Skeletal muscle tissue (tissue), 4 donors: ENCODE data around the gene DOC2B. TPM values are rescaled to one million over a fixed set of nuclear protein-coding genes. Genes with fewer than 3 reads are reported as not detected.

Experiments
- H3K27ac ChIP-seq: one replicate; pipeline ENCODE4 v1.7.0; 2013; ENCODE audit warnings: mild to moderate bottlenecking, low read depth, low read length, inconsistent platforms
- H3K27me3 ChIP-seq, 3 donors: one replicate each; pipeline ENCODE4 v1.7.0; 2013; ENCODE audit warnings: low read length in 3 of 3; ENCODE audit not compliant: control insufficient read depth in 3 of 3, insufficient read depth in 3 of 3
- H3K36me3 ChIP-seq, 3 donors: one replicate each; pipeline ENCODE4 v1.7.0; 2013; ENCODE audit warnings: low read length in 3 of 3; ENCODE audit not compliant: control insufficient read depth in 3 of 3, insufficient read depth in 3 of 3
- H3K4me1 ChIP-seq, 3 donors: one replicate each; pipeline ENCODE4 v1.7.0; 2013; ENCODE audit warnings: low read length in 3 of 3, mild to moderate bottlenecking in 3 of 3; ENCODE audit not compliant: control insufficient read depth in 3 of 3, insufficient read depth in 3 of 3
- H3K4me3 ChIP-seq, 3 donors: one replicate each; pipeline ENCODE4 v1.7.0; 2013; ENCODE audit warnings: low read length in 3 of 3
- H3K9ac ChIP-seq, 3 donors: one replicate each; pipeline ENCODE4 v1.7.0; 2013; ENCODE audit warnings: low read length in 3 of 3, mild to moderate bottlenecking in 3 of 3, moderate library complexity in 2 of 3, low read depth in 1 of 3
- H3K9me3 ChIP-seq, 3 donors: one replicate each; pipeline ENCODE4 v1.7.0; 2013; ENCODE audit warnings: low read length in 3 of 3; ENCODE audit not compliant: control insufficient read depth in 3 of 3
- total RNA-seq: library from RNA; depleted of rRNA; stranded (reverse); fragments of >200 nt; gene quantifications from one replicate; pipeline ENCODE4 v1.2.3, GENCODE V29; 2014
- donor health status: Osteomylitis.

Gene DOC2B
- total RNA-seq, 1 donor from 2014 or later, result 2.1 TPM

DNA sequence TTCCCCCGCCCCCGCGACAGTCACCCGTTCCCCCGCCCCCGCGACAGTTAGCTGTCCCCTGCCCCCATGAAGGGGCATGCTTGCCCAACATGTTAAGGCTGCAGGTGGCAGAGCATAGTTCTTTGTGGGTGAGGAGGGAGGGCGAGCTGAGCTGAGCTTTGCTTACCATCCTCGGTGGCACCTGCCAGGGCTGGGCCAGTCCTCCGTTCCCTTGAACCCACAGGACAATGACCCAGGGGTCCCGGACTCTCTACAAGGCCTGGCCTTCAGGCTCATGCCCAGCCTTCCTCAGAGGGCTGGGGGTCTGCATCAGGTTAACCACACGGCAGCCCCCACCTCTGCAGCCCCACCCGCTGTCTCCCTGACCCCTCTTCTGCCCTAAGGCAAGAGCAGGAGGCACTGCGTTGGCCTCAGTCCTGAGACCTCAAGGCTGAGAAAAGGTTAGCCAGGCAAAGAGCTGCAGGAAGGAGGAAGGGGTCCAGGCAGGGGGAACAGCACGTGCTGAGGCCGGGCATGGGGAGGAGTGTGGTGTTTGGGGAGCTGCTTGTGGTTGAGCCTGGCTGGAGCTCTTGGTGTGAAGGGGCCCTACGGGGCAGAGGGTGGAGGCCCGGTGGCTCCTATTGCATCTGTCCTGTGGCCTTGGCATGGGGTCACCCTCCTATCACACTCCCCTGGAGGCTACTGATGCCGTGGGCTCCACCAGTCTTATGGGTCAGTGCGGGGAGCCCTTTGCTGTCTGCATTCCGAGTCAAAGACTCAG lies 11.4 kb upstream of the DOC2B start:
- H3K9me3 ChIP-seq, result peaks cover 0 to 3% (median 0%) of the 10 kb centered on the region in 3 donors

DNA sequence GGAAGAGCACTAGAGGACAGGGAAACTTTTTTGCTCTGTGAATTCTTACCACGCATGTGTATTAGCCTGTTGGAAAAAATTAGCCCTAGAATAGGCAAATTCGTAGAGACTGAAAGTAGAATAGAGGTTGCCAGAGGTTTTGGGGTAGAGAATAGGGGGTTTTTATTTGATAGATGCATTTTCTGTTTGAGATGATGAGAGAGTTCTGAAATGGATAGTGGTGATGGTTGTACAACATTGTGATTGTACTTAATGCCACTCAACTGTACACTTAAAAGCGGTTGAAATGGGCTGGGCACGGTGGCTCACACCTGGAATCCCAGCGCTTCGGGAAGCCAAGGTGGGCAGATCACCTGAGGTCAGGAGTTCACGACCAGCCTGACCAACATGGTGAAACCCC lies 8.0 kb upstream of the DOC2B start:
- Histone ChIP-seq H3K4me1 (peaks cover 0 to 4% (median 3%) of the 10 kb centered on the region in 3 donors), H3K9me3 (no peaks in the 10 kb centered on the region), H3K36me3 (no peaks in the 10 kb centered on the region), H3K27me3 (peaks cover 0 to 15% (median 12%) of the 10 kb centered on the region in 3 donors), H3K9ac (no peak overlapping the region), H3K4me3 (no peak overlapping the region), H3K27ac (no peak overlapping the region)

More for the DNA sequence above, 11.4 kb upstream of the DOC2B start:
- Histone ChIP-seq H3K4me1 (no peaks in the 10 kb centered on the region), H3K27ac (no peak overlapping the region), H3K36me3 (no peaks in the 10 kb centered on the region), H3K9ac (no peak overlapping the region), H3K4me3 (no peak overlapping the region), H3K27me3 (peaks cover 18 to 37% (median 27%) of the 10 kb centered on the region in 3 donors)

DNA sequence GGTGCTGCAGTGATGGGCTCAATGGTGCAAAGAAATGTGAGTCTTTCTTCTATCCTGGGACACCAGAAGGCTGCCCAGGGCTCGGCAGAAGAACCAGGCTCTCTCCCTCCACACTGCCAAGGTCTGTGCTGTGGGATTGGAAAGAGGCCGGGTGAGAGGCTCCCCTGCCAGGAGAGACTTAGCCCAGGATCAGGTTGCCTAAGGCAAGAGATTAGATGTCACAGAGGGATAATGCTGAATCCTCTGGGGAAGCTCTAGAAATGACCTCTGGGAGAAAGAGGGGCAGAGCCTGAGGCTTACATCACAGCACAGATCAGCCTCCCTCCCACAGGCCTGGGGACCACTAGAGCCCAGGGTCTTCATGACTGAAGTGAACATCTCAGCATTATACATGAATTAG lies 5.7 kb upstream of the DOC2B start:
- Histone ChIP-seq H3K27me3 (peaks cover 7 to 22% (median 21%) of the 10 kb centered on the region in 3 donors), H3K27ac (no peak overlapping the region), H3K9me3 (no peaks in the 10 kb centered on the region), H3K9ac (no peak overlapping the region), H3K4me3 (no peak overlapping the region), H3K4me1 (peaks cover 2 to 6% (median 3%) of the 10 kb centered on the region in 3 donors), H3K36me3 (no peaks in the 10 kb centered on the region)

DNA sequence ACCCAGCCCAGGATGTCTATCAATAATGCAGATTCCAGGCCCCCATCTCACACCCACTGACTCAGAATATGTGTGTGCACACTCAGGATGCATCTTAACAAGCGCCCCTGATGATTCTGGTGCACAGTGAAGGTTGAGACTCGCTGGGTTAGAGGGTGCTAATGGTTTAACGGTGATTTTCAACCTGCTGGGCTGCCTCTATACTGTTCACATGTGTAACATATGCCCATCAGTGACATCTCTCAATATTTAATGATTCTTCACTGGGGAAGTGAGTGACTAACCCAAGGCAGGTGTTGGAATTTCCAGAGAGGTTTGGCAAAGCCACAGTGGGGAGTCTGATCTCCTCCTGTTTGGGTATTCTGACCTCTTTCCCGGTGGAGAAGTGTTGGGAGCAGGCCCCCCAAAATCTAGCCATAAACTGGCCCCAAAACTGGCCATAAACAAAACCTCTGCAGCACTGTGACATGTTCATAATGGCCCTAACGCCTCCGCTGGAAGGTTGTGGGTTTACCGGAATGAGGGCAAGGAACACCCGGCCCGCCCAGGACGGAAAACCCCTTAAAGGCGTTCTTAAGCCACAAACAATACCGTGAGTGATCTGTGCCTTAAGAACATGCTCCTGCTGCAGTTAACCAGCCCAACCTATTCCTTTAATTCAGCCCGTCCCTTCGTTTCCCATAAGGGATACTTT lies 4.1 kb upstream of the DOC2B start:
- H3K4me3 ChIP-seq, result no peak overlapping the region
- H3K27me3 ChIP-seq, result peaks cover 13 to 28% (median 27%) of the 10 kb centered on the region in 3 donors
- peaks cover 6 to 11% (median 7%) of the 10 kb centered on the region in 3 donors for H3K4me1 ChIP-seq
- H3K36me3 ChIP-seq, result no peaks in the 10 kb centered on the region
- H3K9me3 ChIP-seq, result no peaks in the 10 kb centered on the region
- peak overlapping the region; percentile 36 for H3K27ac ChIP-seq
- H3K9ac ChIP-seq, result no peak overlapping the region

DNA sequence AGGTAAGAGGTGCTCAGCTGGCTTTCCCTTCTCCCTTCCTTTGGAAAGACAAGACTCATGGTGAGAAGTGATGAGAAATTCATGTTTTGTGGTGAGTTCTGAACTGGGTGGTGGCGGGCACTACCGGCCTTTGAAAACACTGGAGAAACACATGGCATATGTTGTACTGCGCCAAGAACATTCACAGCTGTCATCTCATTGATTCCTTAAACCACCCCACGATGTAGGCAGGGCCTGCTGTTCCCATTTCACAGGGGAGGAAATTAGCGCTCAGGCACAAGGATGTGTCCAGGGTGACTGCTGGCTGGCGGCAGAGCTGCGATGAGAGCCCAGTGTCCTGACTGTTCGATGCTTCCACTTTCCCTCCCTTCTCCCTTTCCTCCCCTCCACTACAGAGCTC lies 1.6 kb upstream of the DOC2B start:
- Histone ChIP-seq H3K27me3 (peaks cover 13 to 44% (median 37%) of the 10 kb centered on the region in 3 donors), H3K9ac (no peak overlapping the region), H3K4me1 (peaks cover 11 to 13% (median 11%) of the 10 kb centered on the region in 3 donors), H3K36me3 (no peaks in the 10 kb centered on the region), H3K27ac (no peak overlapping the region), H3K9me3 (no peaks in the 10 kb centered on the region), H3K4me3 (no peak overlapping the region)

DNA sequence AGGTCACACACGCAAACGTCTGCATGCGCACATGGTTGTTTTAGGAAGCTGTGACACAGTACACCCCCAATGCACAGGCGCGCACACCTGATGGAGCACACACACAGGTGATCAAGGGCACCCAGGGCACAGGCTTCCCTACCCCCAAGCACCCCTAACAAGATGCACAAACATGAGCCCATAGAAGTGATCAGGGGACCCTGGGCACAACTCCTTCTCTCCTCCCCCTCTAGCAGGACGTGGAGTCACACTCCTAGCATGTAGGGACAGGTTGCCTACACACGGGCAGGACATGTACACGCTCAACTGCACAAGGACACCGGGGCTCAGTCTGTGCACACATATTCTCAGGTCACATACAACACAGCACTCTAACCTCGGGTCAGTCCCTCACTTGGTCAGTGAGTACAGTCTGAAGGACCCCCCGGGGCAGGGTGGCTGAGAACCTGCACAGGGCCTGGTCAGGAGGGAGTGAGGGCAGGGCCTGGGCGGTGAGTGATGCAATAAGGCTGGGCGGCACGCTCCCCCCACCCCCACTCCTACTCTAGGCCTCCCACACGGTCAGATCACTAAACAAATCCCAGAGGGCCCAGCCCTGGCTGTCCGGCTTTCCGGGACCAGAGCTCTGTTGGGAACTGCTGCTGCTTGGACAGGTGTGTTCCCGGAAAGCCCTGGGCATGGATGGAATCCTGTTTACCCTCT lies 751 bp upstream of the DOC2B start:
- Histone ChIP-seq H3K36me3 (no peaks in the 10 kb centered on the region), H3K27ac (peak overlapping the region; percentile 29), H3K4me1 (peaks cover 11 to 13% (median 11%) of the 10 kb centered on the region in 3 donors), H3K9me3 (no peaks in the 10 kb centered on the region), H3K27me3 (peaks cover 13 to 48% (median 37%) of the 10 kb centered on the region in 3 donors), H3K4me3 (peak overlapping the region in 2 of 3 donors; percentile 51 to 58), H3K9ac (peak overlapping the region in 1 of 3 donors; percentile 45)

DNA sequence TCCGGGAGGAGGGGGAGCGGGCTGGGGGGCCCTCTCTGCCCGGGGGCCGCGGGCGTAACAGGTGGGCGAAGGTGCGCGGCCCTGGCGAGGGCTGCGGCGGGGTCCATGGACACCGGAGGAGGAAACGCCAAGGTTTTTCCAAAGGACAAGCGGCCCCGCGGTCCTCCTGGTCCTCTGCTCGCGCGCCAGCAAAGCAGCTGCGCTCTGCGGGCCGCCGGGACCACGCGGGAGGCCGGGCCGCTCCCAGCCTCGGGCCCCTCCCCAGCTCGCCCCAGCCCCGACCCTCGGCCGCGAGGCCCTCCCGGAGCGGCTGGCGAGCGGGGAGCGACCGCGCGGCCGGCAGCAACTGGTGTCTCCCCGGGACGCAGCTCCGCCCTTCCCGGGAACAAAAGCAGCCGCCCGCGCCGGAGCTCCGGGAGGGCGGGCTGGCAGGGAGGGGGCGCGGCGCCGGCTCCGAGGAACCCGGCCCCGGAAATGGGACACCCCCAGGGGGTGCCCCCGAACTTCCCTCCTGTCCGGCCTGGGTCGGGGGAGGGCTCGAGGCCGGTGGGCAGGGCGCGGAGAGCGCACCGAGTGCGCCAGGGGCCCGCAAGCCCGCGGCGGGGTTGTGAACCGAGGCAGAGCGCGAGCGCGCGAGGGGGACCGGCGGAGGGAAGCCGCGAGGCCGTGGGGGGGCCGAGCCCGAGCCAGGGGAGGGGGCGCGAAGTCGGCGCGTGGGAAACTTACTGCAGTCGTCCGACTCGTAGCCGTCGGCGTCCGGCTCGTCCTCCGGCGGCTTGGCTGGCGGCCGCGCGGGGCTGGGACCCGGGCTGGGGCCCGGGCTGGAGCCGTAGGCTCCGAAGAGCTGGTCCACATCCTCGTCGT lies 837 bp downstream of the DOC2B start:
- peaks cover 13 to 48% (median 37%) of the 10 kb centered on the region in 3 donors for H3K27me3 ChIP-seq
- no peaks in the 10 kb centered on the region for H3K9me3 ChIP-seq
- peak overlapping the region in 2 of 3 donors; percentile 33 to 45 for H3K9ac ChIP-seq
- peaks cover 8 to 11% (median 10%) of the 10 kb centered on the region in 3 donors for H3K4me1 ChIP-seq
- H3K27ac ChIP-seq, result peak overlapping the region; percentile 56
- H3K4me3 ChIP-seq, result peak overlapping the region in 1 of 3 donors; percentile 35
- no peaks in the 10 kb centered on the region for H3K36me3 ChIP-seq

DNA sequence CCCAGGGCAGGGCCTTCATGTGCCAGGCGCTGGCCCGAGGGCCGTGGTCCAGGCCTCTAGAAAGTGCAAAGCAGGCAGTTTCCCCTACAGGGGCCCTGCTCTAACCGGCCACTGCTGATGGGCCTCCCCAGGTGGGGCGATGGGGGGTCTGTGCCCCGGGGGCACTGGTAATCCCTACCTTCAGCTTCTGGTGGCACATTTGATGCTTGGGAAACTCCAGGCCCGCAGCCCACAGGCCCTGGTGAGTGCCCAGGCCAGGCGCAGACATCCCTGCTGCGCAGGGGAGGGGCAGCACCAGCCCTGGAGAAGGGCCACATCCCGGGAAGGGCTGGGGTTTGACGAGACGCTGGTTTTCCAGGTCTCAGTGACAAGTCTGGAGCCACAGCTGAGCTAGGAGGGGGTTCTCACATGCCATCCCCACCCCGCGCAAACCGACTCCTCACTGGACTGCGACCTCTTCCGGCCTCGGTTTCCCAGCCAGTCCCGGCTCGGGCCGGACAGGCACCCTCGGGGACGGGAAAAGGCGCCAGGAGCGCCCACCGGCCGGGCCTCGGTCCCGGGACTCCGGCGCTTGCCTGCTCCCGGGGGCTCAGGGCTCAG lies 1.6 kb downstream of the DOC2B start:
- H3K4me3 ChIP-seq, result peak overlapping the region in 2 of 3 donors; percentile 14 to 58

DNA sequence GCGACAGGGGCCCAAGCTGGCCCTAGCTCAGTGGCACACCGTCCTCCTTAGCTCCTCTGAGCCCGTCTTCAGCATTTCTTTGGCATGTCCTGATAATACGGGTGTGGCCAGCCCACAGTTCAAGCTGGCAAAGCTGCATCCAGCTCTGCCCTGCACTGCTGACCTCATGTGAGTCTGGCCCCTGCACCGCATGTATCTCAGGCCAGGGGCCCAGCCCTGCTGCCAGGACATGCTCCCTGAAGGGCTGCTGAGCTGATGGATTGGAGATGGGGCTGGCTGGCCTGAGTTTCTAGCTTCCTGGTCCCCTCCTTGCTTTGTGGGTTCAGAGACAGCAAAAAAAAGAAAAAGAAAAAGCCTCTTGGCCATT lies 2.4 kb downstream of the DOC2B start:
- H3K4me1 ChIP-seq, result peaks cover 8 to 11% (median 10%) of the 10 kb centered on the region in 3 donors
- no peak overlapping the region for H3K4me3 ChIP-seq
- no peaks in the 10 kb centered on the region for H3K9me3 ChIP-seq
- H3K27ac ChIP-seq, result peak overlapping the region; percentile 56
- H3K9ac ChIP-seq, result peak overlapping the region in 2 of 3 donors; percentile 45 to 50
- no peaks in the 10 kb centered on the region for H3K36me3 ChIP-seq
- H3K27me3 ChIP-seq, result peaks cover 13 to 49% (median 33%) of the 10 kb centered on the region in 3 donors

More for the DNA sequence above, 1.6 kb downstream of the DOC2B start:
- H3K27me3 ChIP-seq, result peaks cover 13 to 51% (median 35%) of the 10 kb centered on the region in 3 donors
- peak overlapping the region; percentile 56 for H3K27ac ChIP-seq
- peak overlapping the region in 2 of 3 donors; percentile 40 to 45 for H3K9ac ChIP-seq
- peaks cover 8 to 11% (median 10%) of the 10 kb centered on the region in 3 donors for H3K4me1 ChIP-seq
- no peaks in the 10 kb centered on the region for H3K36me3 ChIP-seq
- H3K9me3 ChIP-seq, result no peaks in the 10 kb centered on the region
